Liver (tissue), 9 donors: ENCODE measurements around the gene AGTRAP. TPM values are rescaled to one million over a fixed set of nuclear protein-coding genes. Genes with fewer than 3 reads are reported as not detected.
A peak's percentile ranks its signal among the peaks of the same experiment; 100 is the strongest.

Experiments used
- DNase-seq: peaks from one replicate; pipeline ENCODE4 v3.0.0-alpha.2; 2017; ENCODE audit warnings: low spot score
- H3K27ac ChIP-seq, 2 donors: one replicate each; pipeline ENCODE4 v1.7.0; 2013; ENCODE audit warnings: inconsistent platforms in 2 of 2, low read length in 2 of 2, control low read depth in 1 of 2, low read depth in 1 of 2, mild to moderate bottlenecking in 1 of 2
- H3K27me3 ChIP-seq, 4 donors: one replicate each; pipeline versions ENCODE4 v1.6.1 to v1.7.0; 2013; ENCODE audit warnings: low read length in 3 of 4, inconsistent platforms in 1 of 4, mild to moderate bottlenecking in 1 of 4, moderate library complexity in 1 of 4; ENCODE audit not compliant: control insufficient read depth in 4 of 4, insufficient read depth in 4 of 4
- H3K36me3 ChIP-seq, 4 donors: one replicate each; pipeline versions ENCODE4 v1.6.1 to v1.7.0; 2013; ENCODE audit warnings: low read length in 3 of 4, mild to moderate bottlenecking in 3 of 4, low read depth in 1 of 4, moderate library complexity in 1 of 4; ENCODE audit not compliant: control insufficient read depth in 4 of 4, insufficient read depth in 3 of 4
- H3K4me1 ChIP-seq, 4 donors: one replicate each; pipeline versions ENCODE4 v1.6.1 to v1.7.0; 2013; ENCODE audit warnings: low read length in 3 of 4, mild to moderate bottlenecking in 3 of 4, moderate library complexity in 1 of 4; ENCODE audit not compliant: control insufficient read depth in 4 of 4, insufficient read depth in 4 of 4
- H3K4me3 ChIP-seq, 3 donors: one replicate each; pipeline versions ENCODE4 v1.6.1 to v1.7.0; 2013; ENCODE audit warnings: low read length in 3 of 3, control low read depth in 1 of 3, low read depth in 1 of 3, mild to moderate bottlenecking in 1 of 3
- H3K9ac ChIP-seq, 2 donors: one replicate each; pipeline ENCODE4 v1.7.0; 2013; ENCODE audit warnings: low read length in 2 of 2, mild to moderate bottlenecking in 2 of 2, moderate library complexity in 2 of 2, control low read depth in 1 of 2, low read depth in 1 of 2
- H3K9me3 ChIP-seq, 4 donors: one replicate each; pipeline versions ENCODE4 v1.6.1 to v1.7.0; 2013; ENCODE audit warnings: low read length in 3 of 4; ENCODE audit not compliant: control insufficient read depth in 4 of 4
- ATF3 ChIP-seq: IDR thresholded peaks from 2 replicates; pipeline ENCODE4 v1.6.1; 2016; ENCODE audit warnings: antibody characterized with exemption
- EGR1 ChIP-seq, 2 donors: IDR thresholded peaks; 2 replicates each; pipeline ENCODE4 v1.6.1; 2016 to 2018; ENCODE audit warnings: antibody characterized with exemption in 2 of 2, low read depth in 2 of 2
- FOXA1 ChIP-seq: IDR thresholded peaks from 2 replicates; pipeline ENCODE4 v1.6.1; 2016; ENCODE audit warnings: antibody characterized with exemption
- FOXA2 ChIP-seq: IDR thresholded peaks from 2 replicates; pipeline ENCODE4 v1.6.1; 2016; ENCODE audit warnings: antibody characterized with exemption
- GABPA ChIP-seq, 2 donors: IDR thresholded peaks in 1 of 2; conservative IDR thresholded peaks in 1 of 2; 2 replicates each; pipeline ENCODE4 v1.6.1; 2016; ENCODE audit warnings: antibody characterized with exemption in 2 of 2, mild to moderate bottlenecking in 1 of 2, moderate library complexity in 1 of 2
- HNF4A ChIP-seq, 2 donors: conservative IDR thresholded peaks; 2 replicates each; pipeline ENCODE4 v1.6.1; 2016; ENCODE audit warnings: antibody characterized with exemption in 2 of 2, mild to moderate bottlenecking in 2 of 2
- HNF4G ChIP-seq: IDR thresholded peaks from 2 replicates; pipeline ENCODE4 v1.6.1; 2016; ENCODE audit warnings: antibody characterized with exemption
- JUND ChIP-seq, 2 donors: IDR thresholded peaks; 2 replicates each; pipeline ENCODE4 v1.6.1; 2016; ENCODE audit warnings: antibody characterized with exemption in 2 of 2
- MAX ChIP-seq: IDR thresholded peaks from 2 replicates; pipeline ENCODE4 v1.6.1; 2016; ENCODE audit warnings: antibody characterized with exemption
- NR2F2 ChIP-seq: IDR thresholded peaks from 2 replicates; pipeline ENCODE4 v1.6.1; 2016; ENCODE audit warnings: antibody characterized with exemption
- RAD21 ChIP-seq, 2 donors: IDR thresholded peaks; 2 replicates each; pipeline ENCODE4 v1.6.1; 2016; ENCODE audit warnings: antibody characterized with exemption in 2 of 2, mild to moderate bottlenecking in 2 of 2
- REST ChIP-seq: IDR thresholded peaks from 2 replicates; pipeline ENCODE4 v1.6.1; 2016; ENCODE audit warnings: antibody characterized with exemption, mild to moderate bottlenecking
- RXRA ChIP-seq, 2 donors: IDR thresholded peaks; 2 replicates each; pipeline ENCODE4 v1.6.1; 2017 to 2018; ENCODE audit warnings: antibody characterized with exemption in 2 of 2, mild to moderate bottlenecking in 1 of 2
- SP1 ChIP-seq: IDR thresholded peaks from 2 replicates; pipeline ENCODE4 v1.6.1; 2018; ENCODE audit warnings: antibody characterized with exemption, mild to moderate bottlenecking
- TAF1 ChIP-seq: conservative IDR thresholded peaks from 2 replicates; pipeline ENCODE4 v1.6.1; 2016; ENCODE audit warnings: antibody characterized with exemption, mild to moderate bottlenecking
- YY1 ChIP-seq: IDR thresholded peaks from 2 replicates; pipeline ENCODE4 v1.6.1; 2016; ENCODE audit warnings: antibody characterized with exemption, mild to moderate bottlenecking
- WGBS: extraction: QIAGEN DNeasy Blood & Tissue Kit; methylation state at CpG from one replicate; pipeline ENCODE4 v1.1.7; 2013; 5-methylcytosine and 5-hydroxymethylcytosine counted together
- polyA plus RNA-seq, 2 donors: library from polyadenylated mRNA; stranded (reverse) in 1 of 2; unstranded in 1 of 2; fragments of 200-250 nt in 1 of 2; fragments of >200 nt in 1 of 2; fragmentation: Nextera tagmentation in 1 of 2; extraction: Ambion mirVana in 1 of 2; gene quantifications; one replicate each; pipeline versions ENCODE4 v1.2.1 to v1.2.3, GENCODE V29; 2013 to 2015
- total RNA-seq, 2 donors: library from RNA; depleted of rRNA; stranded (reverse); fragments of >200 nt; gene quantifications; one replicate each; pipeline ENCODE4 v1.2.3, GENCODE V29; 2014
- TF ChIP-seq, protein P1 (sequence below): IDR thresholded peaks from 2 replicates; pipeline ENCODE4 v1.6.1; 2016; ENCODE audit warnings: antibody characterized with exemption
- TF ChIP-seq, protein P2 (sequence below): fragments of 150-350 bp; IDR thresholded peaks from 2 replicates; pipeline ENCODE4 v1.5.1; 2017; ENCODE audit warnings: improper control_type of control experiment, low read depth, low read length; ENCODE audit not compliant: missing input control
- donor health status: healthy.
- donor health status: healthy.
- donor health status: healthy.
- donor health status: healthy.
- donor health status: healthy.

AGTRAP gene
- total and polyA plus RNA-seq, 4 donors = 8.5 to 19.3 (median 17.5) TPM

DNA sequence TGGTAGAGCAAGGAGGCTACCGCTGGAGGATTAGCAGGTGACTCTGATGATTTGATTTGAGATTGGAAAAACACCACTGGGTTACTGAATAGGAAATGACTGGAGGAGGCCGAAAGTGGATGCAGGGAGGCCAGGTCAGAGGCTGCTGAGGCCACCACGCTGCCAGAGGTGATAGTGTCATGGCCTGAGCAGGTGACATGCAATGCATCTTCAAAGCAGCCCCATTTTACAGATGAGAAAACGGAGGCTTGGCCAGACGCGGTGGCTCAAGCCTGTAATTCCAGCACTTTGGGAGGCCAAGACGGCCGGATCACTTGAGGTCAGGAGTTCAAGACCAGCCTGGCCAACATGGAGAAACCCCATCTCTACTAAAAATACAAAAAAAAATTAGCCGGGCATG, 38.8 kb downstream of the AGTRAP start:
- Histone ChIP-seq H3K27ac (no peak overlapping the region), H3K4me3 (no peak overlapping the region), H3K4me1 (peaks cover 0 to 18% (median 9%) of the 10 kb centered on the region in 4 donors), H3K27me3 (no peaks in the 10 kb centered on the region), H3K36me3 (no peaks in the 10 kb centered on the region), H3K9ac (no peak overlapping the region), H3K9me3 (no peaks in the 10 kb centered on the region)
- DNase-seq = no peak
- no peak for TF ChIP-seq NR2F2
- no peak for TF ChIP-seq FOXA2
- TF ChIP-seq YY1 = no peak
- TF ChIP-seq RAD21 (IDR thresholded peaks at IDR 0.05) = no peak
- no peak for TF ChIP-seq FOXA1
- TF ChIP-seq, protein P1, sequence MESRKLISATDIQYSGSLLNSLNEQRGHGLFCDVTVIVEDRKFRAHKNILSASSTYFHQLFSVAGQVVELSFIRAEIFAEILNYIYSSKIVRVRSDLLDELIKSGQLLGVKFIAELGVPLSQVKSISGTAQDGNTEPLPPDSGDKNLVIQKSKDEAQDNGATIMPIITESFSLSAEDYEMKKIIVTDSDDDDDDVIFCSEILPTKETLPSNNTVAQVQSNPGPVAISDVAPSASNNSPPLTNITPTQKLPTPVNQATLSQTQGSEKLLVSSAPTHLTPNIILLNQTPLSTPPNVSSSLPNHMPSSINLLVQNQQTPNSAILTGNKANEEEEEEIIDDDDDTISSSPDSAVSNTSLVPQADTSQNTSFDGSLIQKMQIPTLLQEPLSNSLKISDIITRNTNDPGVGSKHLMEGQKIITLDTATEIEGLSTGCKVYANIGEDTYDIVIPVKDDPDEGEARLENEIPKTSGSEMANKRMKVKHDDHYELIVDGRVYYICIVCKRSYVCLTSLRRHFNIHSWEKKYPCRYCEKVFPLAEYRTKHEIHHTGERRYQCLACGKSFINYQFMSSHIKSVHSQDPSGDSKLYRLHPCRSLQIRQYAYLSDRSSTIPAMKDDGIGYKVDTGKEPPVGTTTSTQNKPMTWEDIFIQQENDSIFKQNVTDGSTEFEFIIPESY = no peak
- TF ChIP-seq MAX = no peak
- no peak for TF ChIP-seq RXRA (IDR thresholded peaks at IDR 0.05)
- no peak for TF ChIP-seq SP1
- TF ChIP-seq JUND (IDR thresholded peaks at IDR 0.05) = no peak
- TF ChIP-seq EGR1 (IDR thresholded peaks at IDR 0.05; ENCODE audit: low read depth in 2 of 2) = no peak
- TF ChIP-seq, protein P2, sequence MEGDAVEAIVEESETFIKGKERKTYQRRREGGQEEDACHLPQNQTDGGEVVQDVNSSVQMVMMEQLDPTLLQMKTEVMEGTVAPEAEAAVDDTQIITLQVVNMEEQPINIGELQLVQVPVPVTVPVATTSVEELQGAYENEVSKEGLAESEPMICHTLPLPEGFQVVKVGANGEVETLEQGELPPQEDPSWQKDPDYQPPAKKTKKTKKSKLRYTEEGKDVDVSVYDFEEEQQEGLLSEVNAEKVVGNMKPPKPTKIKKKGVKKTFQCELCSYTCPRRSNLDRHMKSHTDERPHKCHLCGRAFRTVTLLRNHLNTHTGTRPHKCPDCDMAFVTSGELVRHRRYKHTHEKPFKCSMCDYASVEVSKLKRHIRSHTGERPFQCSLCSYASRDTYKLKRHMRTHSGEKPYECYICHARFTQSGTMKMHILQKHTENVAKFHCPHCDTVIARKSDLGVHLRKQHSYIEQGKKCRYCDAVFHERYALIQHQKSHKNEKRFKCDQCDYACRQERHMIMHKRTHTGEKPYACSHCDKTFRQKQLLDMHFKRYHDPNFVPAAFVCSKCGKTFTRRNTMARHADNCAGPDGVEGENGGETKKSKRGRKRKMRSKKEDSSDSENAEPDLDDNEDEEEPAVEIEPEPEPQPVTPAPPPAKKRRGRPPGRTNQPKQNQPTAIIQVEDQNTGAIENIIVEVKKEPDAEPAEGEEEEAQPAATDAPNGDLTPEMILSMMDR = no peak
- 95% methylated on average over 9 of the region's 9 CpGs for WGBS

GRCh38 chr1:11777658-11778322, 41.9 kb downstream of the AGTRAP start:
- H3K27me3 ChIP-seq = no peaks in the 10 kb centered on the region
- DNase-seq = peak; percentile 70
- TF ChIP-seq FOXA1 (no peak), TAF1 (no peak), SP1 (peak; percentile 92), RAD21 (IDR thresholded peaks at IDR 0.05) (peak in 1 of 2 donors; percentile 21), HNF4A (conservative IDR thresholded peaks at IDR 0.05) (peak; percentile 100), ATF3 (no peak), HNF4G (peak; percentile 99), EGR1 (IDR thresholded peaks at IDR 0.05; ENCODE audit: low read depth in 2 of 2) (peak in 1 of 2 donors; percentile 28), RXRA (IDR thresholded peaks at IDR 0.05) (peak; percentile 89), NR2F2 (peak; percentile 53), JUND (IDR thresholded peaks at IDR 0.05) (peak; percentile 67 to 76), FOXA2 (no peak), YY1 (peak; percentile 67), REST (peak; percentile 67), MAX (no peak), GABPA (IDR thresholded peaks at IDR 0.05 in 1 of 2, conservative IDR thresholded peaks at IDR 0.05 in 1 of 2) (peak in 1 of 2 donors; percentile 14)
- TF ChIP-seq, protein P2 = no peak
- WGBS = 46% methylated on average over 8 of the region's 8 CpGs
- peak overlapping the region in 1 of 2 donors; percentile 49 for H3K9ac ChIP-seq
- no peak overlapping the region for H3K4me3 ChIP-seq
- peaks cover 0 to 19% (median 10%) of the 10 kb centered on the region in 4 donors for H3K4me1 ChIP-seq
- H3K36me3 ChIP-seq = no peaks in the 10 kb centered on the region
- H3K9me3 ChIP-seq = no peaks in the 10 kb centered on the region
- H3K27ac ChIP-seq = peak overlapping the region; percentile 45 to 54
